Testis (tissue), 2 donors: ENCODE measurements around the gene DNM3.

Experiments used
- CTCF ChIP-seq, 3 experiments: fragments of 450-650 bp in 2 of 3; fragments of 200-600 bp in 1 of 3; sonication (generic) in 1 of 3; IDR thresholded peaks; one replicate each; pipeline ENCODE4 v1.5.1; 2016 to 2019; ENCODE audit warnings: antibody characterized with exemption in 3 of 3, mild to moderate bottlenecking in 2 of 3, moderate library complexity in 1 of 3
- POLR2A ChIP-seq: fragments of 450-650 bp; IDR thresholded peaks from one replicate; pipeline ENCODE4 v1.6.1; 2017; ENCODE audit warnings: antibody characterized with exemption, mild to moderate bottlenecking, moderate library complexity

- no peak for TF ChIP-seq CTCF (IDR thresholded peaks at IDR 0.05)
- TF ChIP-seq POLR2A, result no peak
Observed at GRCh38 chr1:172004671-172005070, 163.4 kb downstream of the DNM3 start.
